ENCODE data around the gene PCYOX1L. TPM values are rescaled to one million over a fixed set of nuclear protein-coding genes. Genes with fewer than 3 reads are reported as not detected.
A peak's percentile ranks its signal among the peaks of the same experiment; 100 is the strongest.

The PCYOX1L gene
- total and polyA plus RNA-seq, 2 of the 8 experiments (the other 6 are each of a cell fraction or from before 2014, with no cell fraction given) = 6.8 to 17.2 TPM

DNA sequence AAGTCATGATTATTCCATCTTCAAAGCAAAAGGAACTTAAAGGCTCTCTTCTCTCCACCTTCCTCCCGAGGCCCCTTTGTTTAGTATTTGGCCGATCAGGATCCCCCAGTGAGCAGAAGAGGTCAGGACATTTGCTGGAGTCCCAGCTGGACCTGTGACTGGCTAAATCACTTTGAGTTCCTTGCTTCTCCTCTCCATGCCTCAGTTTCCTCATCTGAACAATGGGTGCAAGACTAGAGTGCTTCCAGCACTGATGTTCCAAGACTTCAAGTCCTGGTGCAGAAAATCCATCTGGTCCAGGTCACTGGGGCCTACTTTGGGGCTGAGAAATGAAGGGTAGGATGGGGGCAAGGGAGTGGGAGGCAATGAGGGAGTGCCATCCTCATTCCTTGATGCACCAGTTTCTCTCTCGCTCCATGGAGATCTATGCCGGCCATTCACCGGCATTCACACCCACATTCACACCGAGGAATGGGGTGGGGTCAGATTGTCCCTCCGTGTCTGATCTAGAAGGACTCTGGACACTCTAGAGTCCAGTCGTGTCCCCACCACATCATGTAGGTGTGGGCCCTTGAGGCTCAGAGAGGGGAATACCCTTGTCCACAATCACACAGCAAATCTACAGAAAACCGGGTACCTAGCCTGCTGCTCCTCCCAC lies 60.0 kb downstream of the PCYOX1L start:
- Histone ChIP-seq H3K56ac (replicated peaks; ENCODE audit: insufficient read length, low read depth, low read length) (no peak overlapping the region), H3K18ac (ENCODE audit: extremely low read depth, low read length) (no peak overlapping the region), H3K79me2 (ENCODE audit: control insufficient read depth in 1 of 2, insufficient read depth in 2 of 2, low read length in 2 of 2) (no peaks in the 10 kb centered on the region), H3K9me3 (ENCODE audit: insufficient read depth in 2 of 2, low read depth in 1 of 2, low read length in 1 of 2) (no peaks in the 10 kb centered on the region), H3K27me3 (replicated peaks in 1 of 4; ENCODE audit: control insufficient read depth in 3 of 4, extremely low read depth in 1 of 4, insufficient read depth in 3 of 4, low read length in 3 of 4) (no peaks in the 10 kb centered on the region), H2BK120ac (replicated peaks; ENCODE audit: low read depth, low read length) (no peak overlapping the region), H3K4me2 (ENCODE audit: insufficient read depth in 1 of 2, low read depth in 2 of 2, low read length in 2 of 2) (peak overlapping the region in 1 of 2 experiments; percentile 28; a peak in 1 of 4 replicates), H2BK20ac (ENCODE audit: low read length) (0 out of 2 replicates have a peak overlapping the region, but pooled peaks have one; percentile 1), H2AK5ac (ENCODE audit: low read depth, low read length) (0 out of 2 replicates have a peak overlapping the region, but pooled peaks have one; percentile 19), H3K4ac (replicated peaks; ENCODE audit: insufficient read length, low read depth, low read length) (no peak overlapping the region), H2BK12ac (ENCODE audit: low read depth, low read length) (peak overlapping the region; percentile 80; the same call in 1 of the 2 replicates), H3K36me3 (ENCODE audit: control insufficient read depth in 2 of 4, insufficient read depth in 4 of 4, low read length in 3 of 4) (no peaks in the 10 kb centered on the region), H3K23me2 (ENCODE audit: low read depth, low read length) (no peaks in the 10 kb centered on the region), H3K9ac (replicated peaks in 1 of 4; ENCODE audit: extremely low read depth in 1 of 4, low read depth in 3 of 4, low read length in 3 of 4) (no peak overlapping the region), H3K27ac (ENCODE audit: low read depth, low read length) (no peak overlapping the region), H3K4me1 (replicated peaks in 1 of 4; ENCODE audit: control insufficient read depth in 3 of 4, insufficient read depth in 4 of 4, low read length in 3 of 4) (peaks cover 3 to 14% (median 7%) of the 10 kb centered on the region in 4 experiments), H3K79me1 (ENCODE audit: low read depth, low read length) (no peaks in the 10 kb centered on the region), H4K91ac (replicated peaks; ENCODE audit: insufficient read length, low read length) (no peak overlapping the region), H2AFZ (ENCODE audit: low read length) (peak overlapping the region; percentile 89), H4K5ac (ENCODE audit: insufficient read length, low read depth, low read length) (no peak overlapping the region), H4K20me1 (replicated peaks in 1 of 2; ENCODE audit: control insufficient read depth in 1 of 2, insufficient read depth in 2 of 2, low read length in 2 of 2) (no peaks in the 10 kb centered on the region), H2BK5ac (ENCODE audit: low read depth, low read length) (no peak overlapping the region), H2BK15ac (ENCODE audit: low read length) (no peak overlapping the region), H3K4me3 (ENCODE audit: extremely low read depth in 1 of 4, insufficient read depth in 2 of 4, low read depth in 3 of 4, low read length in 4 of 4) (no peak overlapping the region), H4K8ac (ENCODE audit: extremely low read depth, insufficient read depth, low read length) (no peak overlapping the region), H3K14ac (ENCODE audit: insufficient read length) (no peak overlapping the region), H3K23ac (ENCODE audit: insufficient read length) (no peak overlapping the region)
- TF ChIP-seq ATF3 (IDR thresholded peaks at IDR 0.05; ENCODE audit: insufficient read depth, low read depth, low read length) (no peak), KDM1A (IDR thresholded peaks at IDR 0.05; ENCODE audit: borderline replicate concordance, low read length) (peak; percentile 81; the same call in 1 of the 2 replicates), RBBP5 (IDR thresholded peaks at IDR 0.05; ENCODE audit: borderline replicate concordance, low read depth, low read length) (no peak), EGR1 (IDR thresholded peaks at IDR 0.05; ENCODE audit: borderline replicate concordance, low read depth, low read length) (no peak), SP1 (IDR thresholded peaks at IDR 0.05; ENCODE audit: low read depth, low read length) (no peak), GTF2F1 (IDR thresholded peaks at IDR 0.05; ENCODE audit: borderline replicate concordance, low read depth, low read length) (no peak), RAD21 (IDR thresholded peaks at IDR 0.05 in 1 of 2, conservative IDR thresholded peaks at IDR 0.05 in 1 of 2; ENCODE audit: low read depth in 2 of 2, low read length in 2 of 2) (no peak), CHD1 (IDR thresholded peaks at IDR 0.05; ENCODE audit: low read depth, low read length) (no peak)
- ChIA-PET CTCF (ENCODE audit: partially characterized antibody) (interaction anchor here (0.8 to 15.4 kb wide), 6 partner anchors 18 to 51 kb away, joined by 3 to 315 read pairs (median 9); no protein-coding TSS in a partner anchor), POLR2A (ENCODE audit: partially characterized antibody) (interaction anchor here (0.8 to 2.0 kb wide), 4 partner anchors 11 to 73 kb away, joined by 3 to 8 read pairs (median 4); partner anchors contain the start of gene GRPEL2)
- DNase-seq (ENCODE audit: low read depth in 1 of 2, low spot score in 2 of 2) = no peak
- WGBS, 2 experiments (ENCODE audit: extremely low coverage in 1 of 2, insufficient coverage in 1 of 2, insufficient read length in 1 of 2, insufficient replicate concordance in 2 of 2, low coverage in 1 of 2, low lambda C conversion rate in 2 of 2, missing lambda C conversion rate in 1 of 2) = 90% methylated on average over 9 of the region's 9 CpGs; no CpG with 5 or more reads in 1 of the 2 experiments
- no peak for FAIRE-seq
